Endothelial cell of umbilical vein (primary cell): Measurements from ENCODE around the gene POU5F2. TPM values are rescaled to one million over a fixed set of nuclear protein-coding genes. Genes with fewer than 3 reads are reported as not detected.

ENCODE experiments used
- BruUV-seq: library from RNA; stranded (reverse); fragments of 400-500 nt; replicated peaks from 2 replicates; lab custom pipeline; 2021; lab: Mats Ljungman, UMichigan
- CTCF ChIA-PET: fragments of 300-600, 350-600 bp; sonication (Branson Sonifier 250); formaldehyde crosslinking; loops from one replicate; lab custom pipeline; 2021; ENCODE audit warnings: antibody characterized with exemption, inconsistent platforms; lab: Charles Lee
- POLR2A ChIA-PET: fragments of 300-600, 350-600 bp; sonication (Branson Sonifier 250); formaldehyde crosslinking; loops from one replicate; lab custom pipeline; 2021; ENCODE audit warnings: antibody characterized with exemption, inconsistent platforms; lab: Charles Lee
- DNase-seq: peaks from one replicate; pipeline ENCODE4 v3.0.0-alpha.2; 2011; ENCODE audit warnings: low read depth, low spot score
- FAIRE-seq: peaks from 2 replicates; lab custom pipeline; 2011; peaks lifted over from hg19 to GRCh38; lab: Jason Lieb, UNC
- H2AFZ ChIP-seq: 2 replicates; pipeline ENCODE4 v1.6.0; 2012; ENCODE audit warnings: low read depth, low read length, control low read depth, inconsistent platforms
- H3K27ac ChIP-seq: 2 replicates; pipeline ENCODE4 v1.5.1; 2011; ENCODE audit warnings: low read depth, mild to moderate bottlenecking, control low read depth, low read length, moderate library complexity; ENCODE audit not compliant: insufficient read depth
- H3K27me3 ChIP-seq, 2 experiments: 2 replicates each; pipeline versions ENCODE4 v1.6.0 to v1.6.1; 2011; ENCODE audit warnings: low read length in 2 of 2, mixed read lengths in 1 of 2; ENCODE audit not compliant: control insufficient read depth in 2 of 2, insufficient read depth in 2 of 2
- H3K36me3 ChIP-seq, 2 experiments: 2 replicates in 1 of 2; 3 replicates in 1 of 2; pipeline ENCODE4 v1.5.1; 2011; ENCODE audit warnings: low read length in 2 of 2, mild to moderate bottlenecking in 1 of 2, moderate library complexity in 1 of 2; ENCODE audit not compliant: control insufficient read depth in 2 of 2, insufficient read depth in 2 of 2; ENCODE audit errors: extremely low read depth in 1 of 2
- H3K4me1 ChIP-seq: 3 replicates; pipeline ENCODE4 v1.5.1; 2011; ENCODE audit warnings: mild to moderate bottlenecking, low read length; ENCODE audit not compliant: control insufficient read depth, insufficient read depth; ENCODE audit errors: extremely low read depth
- H3K4me2 ChIP-seq: 2 replicates; pipeline ENCODE4 v1.6.1; 2011; ENCODE audit warnings: low read length, control low read depth, mixed read lengths; ENCODE audit not compliant: insufficient read depth
- H3K4me3 ChIP-seq, 3 experiments: fragments of 200-600 bp in 1 of 3; sonication (generic), shearing (Covaris generic) in 1 of 3; replicated peaks in 1 of 3; 2 replicates each; pipeline ENCODE4 v1.5.1; 2011 to 2016; ENCODE audit warnings: control low read depth in 3 of 3, low read length in 3 of 3, mild to moderate bottlenecking in 2 of 3, inconsistent platforms in 1 of 3, low read depth in 1 of 3, moderate library complexity in 1 of 3; ENCODE audit not compliant: insufficient read depth in 1 of 3
- H3K79me2 ChIP-seq: 2 replicates; pipeline ENCODE4 v1.6.0; 2012; ENCODE audit warnings: low read length, inconsistent platforms; ENCODE audit not compliant: control insufficient read depth, insufficient read depth
- H3K9ac ChIP-seq: replicated peaks from 2 replicates; pipeline ENCODE3; 2011; ENCODE audit warnings: low read length, control low read depth; ENCODE audit not compliant: insufficient read depth; ENCODE audit errors: extremely low read depth
- H3K9me1 ChIP-seq: replicated peaks from 3 replicates; pipeline ENCODE4 v1.6.0; 2011; ENCODE audit warnings: mild to moderate bottlenecking, low read length; ENCODE audit not compliant: control insufficient read depth, insufficient read depth; ENCODE audit errors: extremely low read depth
- H3K9me3 ChIP-seq: replicated peaks from 2 replicates; pipeline ENCODE4 v1.5.1; 2012; ENCODE audit warnings: low read length, inconsistent platforms; ENCODE audit not compliant: control insufficient read depth, insufficient read depth
- H4K20me1 ChIP-seq: replicated peaks from 2 replicates; pipeline ENCODE3; 2011; ENCODE audit warnings: mild to moderate bottlenecking, low read length; ENCODE audit not compliant: control insufficient read depth, insufficient read depth; ENCODE audit errors: extremely low read depth
- CTCF ChIP-seq, 2 donors: IDR thresholded peaks; 1 replicate in 1 of 2; 2 replicates in 1 of 2; pipeline ENCODE4 v1.5.1; 2011; ENCODE audit warnings: low read length in 2 of 2, mild to moderate bottlenecking in 2 of 2, moderate library complexity in 2 of 2, control low read depth in 1 of 2, inconsistent platforms in 1 of 2, low read depth in 1 of 2; ENCODE audit not compliant: insufficient read depth in 1 of 2; ENCODE audit errors: extremely low read depth in 1 of 2
- POLR2A ChIP-seq: IDR thresholded peaks from 2 replicates; pipeline ENCODE4 v1.6.1; 2012; ENCODE audit warnings: low read depth, mild to moderate bottlenecking, control low read depth, low read length
- POLR2AphosphoS5 ChIP-seq: IDR thresholded peaks from 2 replicates; pipeline ENCODE4 v1.6.1; 2012; ENCODE audit warnings: low read depth, mild to moderate bottlenecking, control low read depth, low read length, moderate library complexity; ENCODE audit not compliant: insufficient read depth
- dilution Hi-C: fragments of 300-500 bp; cut with MboI; formaldehyde crosslinking; loops from one replicate; pipeline ENCODE4 v1.15.0; 2019; ENCODE audit warnings: low sequenced_read_pairs; ENCODE audit not compliant: extremely low pct_ligation_motif_present
- intact Hi-C: fragments of 100-400 bp; cut with micrococcal nuclease; formaldehyde crosslinking; loops from one replicate; pipeline ENCODE4 v1.10.0; 2022
- polyA plus RNA-seq, 4 experiments: library from polyadenylated mRNA; depleted of rRNA in 3 of 4; stranded (reverse) in 3 of 4; unstranded in 1 of 4; fragments of >200 nt; gene quantifications; 2 replicates each; pipeline versions ENCODE4 v1.2.1 to v1.2.3, GENCODE V29; 2011 to 2012; ENCODE audit warnings: missing spikeins in 1 of 4
- total RNA-seq: library from RNA; stranded (reverse); gene quantifications from 2 replicates; pipeline ENCODE4 v1.2.3, GENCODE V29; 2021
- TF ChIP-seq, protein P1 (sequence below): IDR thresholded peaks from 2 replicates; pipeline ENCODE4 v1.6.1; 2011; ENCODE audit not compliant: insufficient read depth, insufficient read length

Gene POU5F2
- total and polyA plus RNA-seq, 2 donors (not counting 3 experiments of a cell fraction or from before 2014, with no cell fraction given): 0.11 to 1.2 TPM

DNA sequence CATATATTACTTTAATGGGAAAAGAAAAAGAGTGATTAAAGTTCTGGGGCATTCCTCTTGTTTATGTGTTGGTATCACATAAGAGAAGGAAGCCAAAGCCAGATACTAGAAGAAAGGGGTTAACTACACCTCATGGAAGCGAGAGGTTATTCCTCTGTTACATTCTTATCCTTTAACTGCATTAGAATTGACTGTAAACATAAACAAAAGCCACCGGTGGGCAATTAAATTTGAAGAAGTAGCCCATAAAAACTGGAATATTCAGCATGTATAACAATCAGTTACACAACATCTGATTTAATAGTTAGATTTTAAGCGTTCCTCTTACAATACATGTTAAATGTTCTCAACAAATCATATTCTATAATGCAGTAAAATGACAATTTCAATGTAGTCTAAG is 18.8 kb downstream of the POU5F2 start:
- H3K36me3 ChIP-seq: no peaks in the 10 kb centered on the region
- no peak overlapping the region for H3K27ac ChIP-seq
- H3K9me3 ChIP-seq: no peaks in the 10 kb centered on the region
- H3K4me3 ChIP-seq: no peak overlapping the region
- DNase-seq: no peak
- no peak for TF ChIP-seq POLR2AphosphoS5
- TF ChIP-seq, protein P1, sequence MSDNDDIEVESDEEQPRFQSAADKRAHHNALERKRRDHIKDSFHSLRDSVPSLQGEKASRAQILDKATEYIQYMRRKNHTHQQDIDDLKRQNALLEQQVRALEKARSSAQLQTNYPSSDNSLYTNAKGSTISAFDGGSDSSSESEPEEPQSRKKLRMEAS: no peak
- TF ChIP-seq POLR2A: no peak
- TF ChIP-seq CTCF (IDR thresholded peaks at IDR 0.05; ENCODE audit: extremely low read depth in 1 of 2, insufficient read depth in 1 of 2, low read depth in 1 of 2, low read length in 2 of 2): no peak
- H3K9ac ChIP-seq: no peak overlapping the region
- H3K27me3 ChIP-seq: no peaks in the 10 kb centered on the region
- H4K20me1 ChIP-seq: no peaks in the 10 kb centered on the region
- H2AFZ ChIP-seq: no peak overlapping the region
- ChIA-PET CTCF (interaction anchor here (1.0 to 5.0 kb wide), 3 partner anchors 8 to 17 kb away, joined by 3 to 19 read pairs (median 4); no protein-coding TSS in a partner anchor), POLR2A (no interaction called here)
- BruUV-seq: no TSS peak
- no peaks in the 10 kb centered on the region for H3K9me1 ChIP-seq
- intact Hi-C loops (no loop called here), dilution Hi-C loops (no loop called here)
- no peaks in the 10 kb centered on the region for H3K4me1 ChIP-seq
- no peak overlapping the region for H3K4me2 ChIP-seq
- H3K79me2 ChIP-seq: no peaks in the 10 kb centered on the region
- no peak for FAIRE-seq

- Histone ChIP-seq H3K79me2 (no peaks in the 10 kb centered on the region), H3K36me3 (no peaks in the 10 kb centered on the region), H3K4me3 (no peak overlapping the region), H3K9me1 (no peaks in the 10 kb centered on the region), H3K27me3 (no peaks in the 10 kb centered on the region), H3K9ac (no peak overlapping the region), H4K20me1 (no peaks in the 10 kb centered on the region), H2AFZ (no peak overlapping the region), H3K9me3 (no peaks in the 10 kb centered on the region), H3K4me2 (no peak overlapping the region), H3K27ac (no peak overlapping the region), H3K4me1 (no peaks in the 10 kb centered on the region)
- TF ChIP-seq POLR2A: no peak
- intact Hi-C loops (no loop called here), dilution Hi-C loops (no loop called here)
- no peak for DNase-seq
- POLR2A ChIA-PET: no interaction called here
- CTCF ChIA-PET: no interaction called here
- no TSS peak for BruUV-seq
- FAIRE-seq: no peak
Measured at GRCh38 chr5:93721511-93721910, 19.9 kb downstream of the POU5F2 start.
